ENCODE measurements around the gene KLHL6. TPM values are rescaled to one million over a fixed set of nuclear protein-coding genes. Genes with fewer than 3 reads are reported as not detected.

KLHL6 gene
- polyA plus RNA-seq, 1 of the 3 experiments (the other 2 are of a cell fraction): not detected

GRCh38 chr3:183536238-183536880, 19.1 kb downstream of the KLHL6 start:
- Histone ChIP-seq H3K9me2 (no peaks in the 10 kb centered on the region), H3F3A (replicated peaks; ENCODE audit: insufficient read depth) (no peaks in the 10 kb centered on the region), H3K36me3 (replicated peaks in 1 of 2; ENCODE audit: control insufficient read depth in 1 of 2, insufficient read depth in 2 of 2, low read length in 1 of 2) (no peaks in the 10 kb centered on the region), H4K20me1 (ENCODE audit: insufficient read depth) (no peaks in the 10 kb centered on the region), H3K27ac (ENCODE audit: low read depth in 2 of 2, low read length in 1 of 2) (no peak overlapping the region), H3K9me3 (no peaks in the 10 kb centered on the region), H3K27me3 (ENCODE audit: insufficient read depth) (no peaks in the 10 kb centered on the region), H3K4me3 (ENCODE audit: low read depth in 2 of 2, low read length in 1 of 2) (no peak overlapping the region), H3K79me2 (ENCODE audit: insufficient read depth) (no peaks in the 10 kb centered on the region), H3K4me2 (no peak overlapping the region), H2AFZ (ENCODE audit: low read depth) (no peak overlapping the region), H3K4me1 (ENCODE audit: control insufficient read depth in 1 of 2, insufficient read depth in 2 of 2, low read depth in 1 of 2, low read length in 1 of 2) (no peaks in the 10 kb centered on the region), H3K9ac (no peak overlapping the region)
- WGBS (ENCODE audit: low lambda C conversion rate): 64% methylated on average over 6 of the region's 9 CpGs
- ChIA-PET POLR2A (no interaction called here), CTCF (interaction anchor here (0.6 to 1.9 kb wide), 3 partner anchors 9 to 120 kb away, joined by 3 to 5 read pairs (median 3); no protein-coding TSS in a partner anchor)
- no peak for DNase-seq
- no peak for TF ChIP-seq IRF3 (IDR thresholded peaks at IDR 0.05; ENCODE audit: low read depth, low read length)
- no peak for TF ChIP-seq GABPA (IDR thresholded peaks at IDR 0.05; ENCODE audit: low read depth)
- no peak for TF ChIP-seq SMC3 (IDR thresholded peaks at IDR 0.05; ENCODE audit: low read depth, low read length)
- no peak for TF ChIP-seq NRF1 (IDR thresholded peaks at IDR 0.05; ENCODE audit: low read depth, low read length)
- no peak for TF ChIP-seq MAX (IDR thresholded peaks at IDR 0.05; ENCODE audit: low read depth)
- no peak for TF ChIP-seq MEF2A (IDR thresholded peaks at IDR 0.05; ENCODE audit: borderline replicate concordance, low read depth)
- TF ChIP-seq REST (IDR thresholded peaks at IDR 0.05; ENCODE audit: low read depth, low read length): no peak
- no peak for TF ChIP-seq CHD2 (IDR thresholded peaks at IDR 0.05; ENCODE audit: low read length, partially characterized antibody)
- TF ChIP-seq EZH2phosphoT487 (IDR thresholded peaks at IDR 0.05; ENCODE audit: borderline replicate concordance, low read depth): no peak
- no peak for TF ChIP-seq PBX3 (IDR thresholded peaks at IDR 0.05)
- TF ChIP-seq RCOR1 (IDR thresholded peaks at IDR 0.05; ENCODE audit: low read length): no peak

Measured in SK-N-SH (cell line).